ENCODE data around the gene KRT79. TPM values are rescaled to one million over a fixed set of nuclear protein-coding genes. Genes with fewer than 3 reads are reported as not detected.

Gene KRT79
- total RNA-seq, 2 donors from 2014 or later: not detected

- ATAC-seq (no peak), DNase-seq (no peak)
- intact Hi-C loops (cut with DNase I, micrococcal nuclease): no loop called here
These were observed 46.6 kb downstream of the KRT79 start for GRCh38 chr12:52787324-52788191.

DNA sequence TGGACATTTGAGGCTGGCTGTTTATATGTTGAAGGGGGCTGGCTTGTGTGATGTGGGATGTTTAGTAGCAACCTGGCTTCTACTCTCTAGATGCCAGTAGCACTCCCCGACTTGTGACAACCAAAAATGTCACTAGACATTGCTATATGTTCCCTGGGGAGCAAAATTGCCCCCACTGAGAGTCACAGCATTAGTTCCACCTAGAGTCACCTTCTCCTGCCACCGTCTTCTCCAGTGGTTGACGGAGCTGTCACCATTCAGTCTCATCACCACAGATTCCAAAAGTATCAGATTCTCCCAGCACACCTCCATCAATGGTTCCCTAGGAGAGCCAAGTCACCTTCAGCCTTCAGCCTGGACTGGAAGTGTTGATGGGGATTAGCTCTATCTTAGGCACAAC lies 49.2 kb downstream of the KRT79 start:
- no peak for ATAC-seq
- no peak for DNase-seq
- intact Hi-C loops (cut with DNase I, micrococcal nuclease): no loop called here

GRCh38 chr12:52783563-52784316 lies 50.4 kb downstream of the KRT79 start:
- ATAC-seq: no peak
- no peak for DNase-seq
- intact Hi-C loops (cut with DNase I, micrococcal nuclease): no loop called here

DNA sequence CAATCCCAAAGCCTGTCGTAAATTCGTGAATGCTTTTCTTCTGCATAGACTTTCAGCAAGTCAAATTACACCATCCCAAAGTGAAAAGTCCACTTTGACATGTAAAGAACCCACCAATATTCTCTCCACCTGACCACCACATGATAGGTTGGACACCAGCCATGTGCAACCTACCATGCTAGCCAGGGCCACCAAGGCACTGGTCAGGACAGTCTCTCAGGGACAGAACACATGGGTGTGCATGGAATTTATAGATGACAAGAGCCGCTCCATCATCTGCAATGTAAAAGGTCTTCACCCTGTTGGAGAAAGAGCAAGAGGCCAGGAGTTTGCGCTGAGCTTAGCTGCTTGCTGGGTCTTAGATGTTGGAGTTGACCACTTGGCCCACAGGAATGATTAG lies 51.6 kb downstream of the KRT79 start:
- no peak for DNase-seq
- intact Hi-C loops (cut with DNase I, micrococcal nuclease): no loop called here
- no peak for ATAC-seq

- ATAC-seq: no peak
- intact Hi-C loops (cut with DNase I, micrococcal nuclease): no loop called here
- DNase-seq: no peak
These were observed 52.6 kb downstream of the KRT79 start for GRCh38 chr12:52781399-52782082.

DNA sequence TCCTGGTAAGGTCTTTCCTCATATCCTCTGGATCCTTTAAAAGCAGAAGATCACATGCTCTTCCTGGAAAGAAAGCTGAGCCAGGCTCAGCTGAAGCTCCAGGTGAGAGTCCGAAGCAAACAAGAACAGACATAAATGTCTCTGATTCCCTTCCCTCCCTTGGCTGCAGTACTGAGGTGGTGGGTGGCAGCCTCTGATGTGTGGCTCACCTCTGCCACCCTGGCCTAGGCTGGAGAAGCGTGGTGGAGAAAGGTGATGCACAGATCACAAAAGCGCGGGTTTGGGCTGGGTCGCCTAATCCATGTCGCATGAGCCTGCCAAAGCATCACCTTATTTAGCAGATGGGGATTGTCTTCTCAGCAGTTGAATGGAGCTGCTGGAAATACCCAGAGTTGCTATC lies 54.2 kb downstream of the KRT79 start:
- no peak for DNase-seq
- ATAC-seq: no peak
- intact Hi-C loops (cut with DNase I, micrococcal nuclease): no loop called here

DNA sequence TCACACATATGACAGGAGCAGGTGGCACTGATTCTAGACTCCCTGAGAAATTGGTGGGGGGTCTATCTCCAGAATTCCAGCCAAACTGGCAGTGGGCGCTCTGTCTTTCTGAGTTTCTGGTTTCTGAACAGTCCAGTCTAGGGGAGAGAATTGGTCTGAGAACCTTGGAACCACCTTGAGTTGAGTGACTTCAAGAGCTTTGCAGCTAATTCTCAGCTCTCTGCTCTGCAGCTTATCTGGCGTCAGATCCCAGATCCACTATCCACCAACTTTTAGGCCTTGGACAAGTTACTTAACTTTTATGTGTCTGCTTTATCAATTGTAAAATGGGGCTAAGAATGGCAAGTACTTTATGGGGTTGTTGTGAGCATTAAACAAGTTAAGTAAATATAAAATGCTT lies 55.3 kb downstream of the KRT79 start:
- no peak for DNase-seq
- intact Hi-C loops (cut with DNase I, micrococcal nuclease): no loop called here
- no peak for ATAC-seq

DNA sequence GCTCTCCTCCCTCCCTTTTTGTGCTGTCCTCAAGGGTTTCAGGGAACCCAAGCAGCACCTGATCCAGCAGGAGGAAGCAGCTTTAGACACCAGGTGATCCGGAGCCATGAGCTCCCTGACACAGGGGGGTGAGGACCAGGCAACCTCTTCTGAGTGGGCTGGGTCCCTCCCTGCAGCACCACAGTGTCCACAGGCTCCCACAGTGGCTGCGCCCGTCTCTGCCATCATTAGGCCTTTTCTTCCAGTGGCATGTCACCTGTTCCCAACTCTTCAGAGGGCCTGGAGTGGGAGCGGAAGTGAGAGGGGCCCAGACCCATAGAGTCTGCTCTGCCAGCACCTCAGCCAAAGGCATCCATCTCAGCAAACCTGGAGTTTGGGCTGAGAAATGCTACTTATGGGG lies 56.5 kb downstream of the KRT79 start:
- intact Hi-C loops (cut with DNase I, micrococcal nuclease): no loop called here
- ATAC-seq (no peak), DNase-seq (no peak)

DNA sequence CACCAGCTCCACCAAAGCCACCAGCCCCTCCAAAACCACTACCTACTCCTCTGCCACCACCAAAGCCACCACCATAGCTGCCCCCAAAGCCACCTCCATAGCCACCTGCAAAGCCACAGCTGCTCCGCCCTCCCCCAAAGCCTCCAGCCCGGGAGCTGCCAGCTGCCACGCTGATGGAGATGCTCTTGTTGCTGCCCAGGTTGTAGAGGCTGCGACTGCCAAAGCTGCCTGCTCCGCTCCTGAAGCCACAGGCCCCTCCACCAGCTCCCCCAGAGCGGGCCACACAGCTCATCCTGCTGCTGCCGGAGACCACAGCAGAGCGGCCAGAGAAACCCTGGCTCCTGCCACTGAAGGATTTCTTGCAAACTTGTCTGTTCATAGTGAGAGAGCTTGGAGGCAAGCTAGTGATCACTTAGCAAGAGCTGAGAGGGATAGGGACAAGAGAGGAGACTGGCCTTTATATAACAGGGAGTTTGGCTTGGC lies 57.2 kb downstream of the KRT79 start, which contains the start of gene KRT76:
TSS of gene KRT76 (minus strand) at position 433 of the 483 bp plus-strand sequence. CDS start at position 379, 54 bp downstream.
- DNase-seq (no peak), ATAC-seq (no peak)
- intact Hi-C loops (cut with DNase I, micrococcal nuclease): no loop called here

GRCh38 chr12:52776435-52776834 lies 57.7 kb downstream of the KRT79 start:
- DNase-seq (no peak), ATAC-seq (no peak)
- intact Hi-C loops (cut with DNase I, micrococcal nuclease): no loop called here

- no peak for ATAC-seq
- no peak for DNase-seq
- intact Hi-C loops (cut with DNase I, micrococcal nuclease): no loop called here
These were observed 59.4 kb downstream of the KRT79 start for GRCh38 chr12:52774629-52775250.

GRCh38 chr12:52772772-52773171 lies 61.3 kb downstream of the KRT79 start:
- ATAC-seq (no peak), DNase-seq (no peak)
- intact Hi-C loops (cut with DNase I, micrococcal nuclease): no loop called here

DNA sequence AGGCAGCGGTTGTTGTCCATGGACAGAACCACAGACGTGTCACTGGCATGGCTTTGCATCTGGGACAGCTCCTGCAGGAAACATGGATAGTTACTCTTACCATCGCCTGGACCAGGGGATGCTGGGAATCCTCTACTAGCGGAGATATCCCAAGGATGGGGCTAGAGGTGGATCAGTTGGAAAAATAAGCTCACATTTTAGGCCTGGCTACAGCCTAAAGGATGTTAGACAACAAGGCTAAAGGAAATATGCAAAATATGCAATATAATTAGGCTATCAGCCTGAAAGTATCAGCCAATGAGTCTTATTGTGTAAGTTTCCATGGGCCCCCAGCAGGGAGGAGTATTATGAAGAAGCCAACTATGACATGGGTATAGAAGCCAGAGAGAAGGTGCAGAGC lies 61.9 kb downstream of the KRT79 start:
- no peak for DNase-seq
- ATAC-seq: no peak
- intact Hi-C loops (cut with DNase I, micrococcal nuclease): no loop called here

DNA sequence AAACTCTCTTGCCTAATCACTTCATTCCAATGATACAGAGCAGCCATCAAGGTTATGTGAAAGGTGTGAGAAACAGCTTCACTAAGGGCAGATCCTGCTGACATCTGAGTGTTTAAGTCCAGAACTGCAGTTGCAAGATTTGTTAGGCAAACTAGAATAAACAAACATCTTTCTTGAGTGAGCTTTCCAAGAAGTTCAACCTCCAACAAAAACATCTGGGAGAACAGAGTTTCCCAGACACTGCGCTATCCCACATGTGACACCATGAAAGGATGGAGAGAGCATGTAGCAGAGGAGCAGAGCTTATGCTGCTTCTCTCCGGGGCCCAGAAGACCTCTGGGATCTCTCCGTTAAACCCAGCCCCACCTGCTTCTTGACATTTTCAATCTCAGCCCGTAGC lies 62.6 kb downstream of the KRT79 start:
- ATAC-seq (no peak), DNase-seq (no peak)
- intact Hi-C loops (cut with DNase I, micrococcal nuclease): no loop called here

Other genes with a start within 250 kb of the KRT79 start
- gene KRT72, start 232.8 kb downstream of the KRT79 start, total RNA-seq: not detected
- gene KRT73, start 215.8 kb downstream of the KRT79 start, total RNA-seq: not detected
- not detected for gene KRT2, start 182.1 kb downstream of the KRT79 start, total RNA-seq
- gene KRT1, start 153.9 kb downstream of the KRT79 start, total RNA-seq: not detected
- not detected for gene KRT77, start 130.8 kb downstream of the KRT79 start, total RNA-seq
- gene KRT76, start 57.0 kb downstream of the KRT79 start, total RNA-seq: not detected
- not detected for gene KRT3, start 38.2 kb downstream of the KRT79 start, total RNA-seq
- gene KRT4, start 20.2 kb downstream of the KRT79 start, total RNA-seq: not detected
- gene KRT78, start 14.7 kb upstream of the KRT79 start, total RNA-seq: not detected
- gene KRT8, start 70.8 kb upstream of the KRT79 start, total RNA-seq: 1,000 to 10,000 TPM; 4,047 to 4,291 TPM
- 100 to 1,000 TPM; 815 to 912 TPM for gene KRT18, start 114.8 kb upstream of the KRT79 start, total RNA-seq
- 100 to 1,000 TPM; 355 to 389 TPM for gene EIF4B, start 172.1 kb upstream of the KRT79 start, total RNA-seq
- 10 to 100 TPM; 31.4 to 35.6 TPM for gene TNS2, start 215.8 kb upstream of the KRT79 start, total RNA-seq
- gene SPRYD3, start 245.1 kb upstream of the KRT79 start, total RNA-seq: 10 to 100 TPM; 30.7 to 34.9 TPM